G401.6 (cell line): ENCODE data around the gene SLC41A1.

Experiments
- FAIRE-seq: peaks from 2 replicates; lab custom pipeline; 2012; peaks lifted over from hg19 to GRCh38; lab: Jason Lieb, UNC

Gene SLC41A1

GRCh38 chr1:205751036-205751651 is 61.9 kb downstream of the SLC41A1 start:
- peak; percentile 23 for FAIRE-seq

DNA sequence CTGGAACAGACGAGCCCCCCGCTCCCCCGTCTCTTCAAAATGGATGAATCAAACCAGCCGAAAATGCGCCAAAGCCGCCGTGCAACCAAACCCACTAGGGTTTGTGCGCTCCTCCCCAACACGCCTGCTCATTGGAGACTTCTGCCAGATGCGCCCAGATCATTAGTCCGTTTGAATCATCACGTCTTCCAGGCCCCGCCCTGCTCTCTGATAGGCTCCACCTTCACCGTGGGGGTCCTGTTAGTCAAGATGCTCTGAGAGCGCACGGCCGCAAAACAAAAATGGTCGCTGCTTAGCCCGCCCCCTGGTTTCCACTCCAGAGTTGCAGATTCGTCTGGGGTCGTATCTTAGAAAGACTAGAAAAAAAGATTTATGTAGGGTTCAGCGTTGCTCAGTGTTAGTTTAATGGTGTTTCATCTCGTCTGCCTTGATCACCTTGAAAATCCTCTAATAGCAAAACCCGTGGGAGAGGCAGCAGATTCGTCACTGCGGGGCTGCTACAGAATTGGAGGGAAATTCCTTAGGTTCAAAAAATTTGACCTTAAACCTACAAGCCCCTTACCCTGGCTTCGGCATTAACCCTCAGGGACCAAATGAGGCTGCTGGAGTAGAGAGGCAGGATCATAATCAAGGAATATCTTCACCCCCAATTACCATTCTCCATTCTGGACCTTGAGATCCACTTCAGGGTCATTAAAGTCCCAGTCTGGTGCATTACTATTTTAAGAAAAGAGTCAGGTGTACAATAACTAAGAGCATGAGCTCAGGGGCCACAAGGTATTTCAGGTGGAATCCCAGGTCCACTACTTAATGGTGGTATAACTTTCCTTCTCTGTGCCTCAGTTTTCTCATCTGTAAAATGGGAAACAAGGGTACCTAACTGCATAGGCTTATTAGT is 62.6 kb downstream of the SLC41A1 start, which contains the start of gene NUCKS1:
Gene NUCKS1 (minus strand): TSS at position 45 of the 898 bp plus-strand sequence. CDS start 209 bp downstream, outside the sequence.
- FAIRE-seq = peak; percentile 99

- FAIRE-seq = peak; percentile 96
Observed at GRCh38 chr1:205749234-205750137, 63.5 kb downstream of the SLC41A1 start.

- no peak for FAIRE-seq
Observed at GRCh38 chr1:205748403-205749233, 64.4 kb downstream of the SLC41A1 start.

DNA sequence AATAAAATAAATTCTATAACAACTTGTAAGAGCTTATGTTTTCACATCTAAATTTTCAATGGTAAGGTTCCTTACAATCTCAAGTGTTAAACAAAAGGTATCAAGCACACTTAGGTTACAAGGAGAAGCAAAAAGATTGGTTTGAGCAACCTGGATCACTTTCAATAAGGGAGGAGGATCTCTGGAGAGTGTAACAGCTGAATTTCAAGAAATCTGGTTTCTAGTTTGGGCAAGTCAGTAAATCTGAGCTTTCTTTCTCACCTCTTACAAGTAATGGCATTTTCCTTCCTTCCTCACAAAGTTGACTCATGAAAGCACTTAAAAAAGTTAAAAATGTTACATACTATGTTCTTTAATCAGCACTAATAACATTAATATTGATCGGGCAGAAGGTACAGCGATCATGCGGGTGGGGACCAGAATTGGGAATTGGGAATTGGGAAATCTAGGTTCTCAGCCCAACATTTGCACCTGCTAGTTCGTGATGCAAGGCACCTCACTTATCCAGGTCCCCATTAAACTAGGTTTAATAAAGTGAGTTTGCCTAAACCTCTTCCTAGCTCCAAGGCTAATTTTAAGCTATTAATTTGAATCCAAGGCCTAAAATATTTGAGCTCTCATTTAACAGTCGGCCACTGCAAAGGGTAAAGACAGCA is 66.1 kb downstream of the SLC41A1 start:
- no peak for FAIRE-seq

DNA sequence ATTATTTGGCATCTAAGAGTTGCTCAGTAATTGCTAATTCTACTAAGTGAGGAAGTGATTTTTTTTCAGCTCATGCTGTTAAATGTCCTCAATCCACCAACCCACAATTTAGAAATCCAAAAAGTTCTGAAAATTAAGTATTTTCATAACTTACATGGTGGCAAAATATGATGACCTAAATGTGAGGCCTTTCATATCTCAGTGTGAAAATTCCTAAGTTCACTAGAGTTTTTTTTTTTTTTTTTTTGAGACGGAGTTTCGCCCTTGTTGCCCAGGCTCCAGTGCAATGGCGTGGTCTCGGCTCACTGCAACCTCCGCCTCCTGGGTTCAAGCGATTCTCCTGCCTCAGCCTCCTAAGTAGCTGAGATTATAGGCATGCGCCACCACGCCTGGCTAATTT is 68.6 kb downstream of the SLC41A1 start:
- no peak for FAIRE-seq

GRCh38 chr1:205743977-205744376 is 69.0 kb downstream of the SLC41A1 start:
- FAIRE-seq = no peak

DNA sequence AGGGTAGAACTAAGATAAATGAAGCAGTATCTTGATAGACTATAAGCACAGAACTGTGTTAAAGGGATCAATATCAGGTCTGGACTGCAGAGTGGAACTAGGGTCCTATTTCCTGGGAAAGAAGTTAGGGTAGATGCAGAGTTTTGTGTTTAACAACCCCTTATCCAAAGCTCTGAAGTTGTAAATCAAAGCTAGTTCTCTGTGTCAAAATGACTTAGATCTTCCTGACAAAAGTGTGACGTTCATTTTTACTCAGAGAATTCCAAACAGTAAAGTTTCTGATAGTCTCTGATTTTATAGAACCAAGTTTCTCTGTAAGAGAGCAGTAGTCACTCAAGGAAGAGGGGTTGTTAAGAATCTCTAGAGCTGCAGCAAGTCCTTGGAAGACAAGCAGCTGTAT is 71.3 kb downstream of the SLC41A1 start:
- no peak for FAIRE-seq

GRCh38 chr1:205739348-205740160 is 73.4 kb downstream of the SLC41A1 start:
- FAIRE-seq = peak; percentile 48
